Panc1 (cell line): Measurements from ENCODE around the gene C1orf115. TPM values are rescaled to one million over a fixed set of nuclear protein-coding genes. Genes with fewer than 3 reads are reported as not detected.

ENCODE experiments used
- ATAC-seq: fragments of 200-7000 bp; cut with Tn5 transposase; 2 replicates; pipeline ENCODE4 v1.9.1; 2020; ENCODE audit warnings: mild to moderate bottlenecking, moderate library complexity
- BruUV-seq: library from RNA; stranded (reverse); fragments of 400-500 nt; replicated peaks from 2 replicates; lab custom pipeline; 2021; lab: Mats Ljungman, UMichigan
- CTCF ChIA-PET: fragments of 300-600 bp; sonication (Branson Sonifier 250); formaldehyde crosslinking; loops from one replicate; lab custom pipeline; 2022; ENCODE audit warnings: antibody characterized with exemption; lab: Charles Lee
- POLR2A ChIA-PET: fragments of 300-600 bp; sonication (Branson Sonifier 250); formaldehyde crosslinking; loops from one replicate; lab custom pipeline; 2022; ENCODE audit warnings: antibody characterized with exemption; lab: Charles Lee
- DNase-seq: peaks from one replicate; pipeline ENCODE4 v3.0.0-alpha.2; 2010; ENCODE audit warnings: low read depth, low spot score
- H3K27ac ChIP-seq: 2 replicates; pipeline ENCODE4 v1.5.1; 2011; ENCODE audit warnings: mild to moderate bottlenecking, low read length, inconsistent platforms
- H3K27me3 ChIP-seq: fragments of 200-500 bp; sonication (Bioruptor generic); 2 replicates; pipeline ENCODE4 v1.6.0; 2014; ENCODE audit warnings: low read length, inconsistent platforms; ENCODE audit not compliant: control insufficient read depth, insufficient read depth
- H3K36me3 ChIP-seq: fragments of 200-500 bp; sonication (Bioruptor generic); 2 replicates; pipeline ENCODE4 v1.5.1; 2014; ENCODE audit warnings: inconsistent platforms, mild to moderate bottlenecking, low read length, moderate library complexity; ENCODE audit not compliant: control insufficient read depth, insufficient read depth
- H3K4me1 ChIP-seq: 2 replicates; pipeline ENCODE4 v1.5.1; 2011; ENCODE audit warnings: inconsistent platforms, mild to moderate bottlenecking, low read length, moderate library complexity; ENCODE audit not compliant: control insufficient read depth, insufficient read depth
- H3K4me3 ChIP-seq, 2 experiments: 2 replicates each; pipeline ENCODE4 v1.5.1; 2011 to 2012; ENCODE audit warnings: low read depth in 2 of 2, low read length in 2 of 2, mild to moderate bottlenecking in 2 of 2, inconsistent platforms in 1 of 2, moderate library complexity in 1 of 2
- H3K9me3 ChIP-seq: fragments of 200-500 bp; sonication (Bioruptor generic); 2 replicates; pipeline ENCODE4 v1.5.1; 2014; ENCODE audit warnings: low read depth, mild to moderate bottlenecking, inconsistent platforms, low read length, moderate library complexity; ENCODE audit not compliant: control insufficient read depth, insufficient read depth
- CTCF ChIP-seq: fragments of 450-650 bp; IDR thresholded peaks from 2 replicates; pipeline ENCODE4 v1.5.1; 2017; ENCODE audit warnings: mild to moderate bottlenecking
- POLR2AphosphoS5 ChIP-seq: IDR thresholded peaks from 2 replicates; pipeline ENCODE4 v1.6.1; 2012; ENCODE audit warnings: mild to moderate bottlenecking, low read depth, low read length, moderate library complexity
- REST ChIP-seq, 2 experiments: IDR thresholded peaks; 2 replicates each; pipeline ENCODE4 v1.6.1; 2011 to 2012; ENCODE audit warnings: low read depth in 2 of 2, control low read depth in 1 of 2, low read length in 1 of 2, mild to moderate bottlenecking in 1 of 2, moderate library complexity in 1 of 2; ENCODE audit not compliant: insufficient read depth in 1 of 2
- SIN3A ChIP-seq: IDR thresholded peaks from 2 replicates; pipeline ENCODE4 v1.6.1; 2012; ENCODE audit warnings: low read depth, mild to moderate bottlenecking, low read length, moderate library complexity, borderline replicate concordance; ENCODE audit not compliant: insufficient read depth
- TCF7L2 ChIP-seq: IDR thresholded peaks from 2 replicates; pipeline ENCODE4 v1.6.1; 2011; ENCODE audit warnings: mild to moderate bottlenecking, low read depth, low read length, inconsistent platforms
- in situ Hi-C: cut with HindIII; loops from 2 replicates; pipeline ENCODE4 v1.10.0; 2016; ENCODE audit warnings: low sequenced_read_pairs, low pct_unique_long_range_greater_than_20kb
- intact Hi-C: fragments of 100-400 bp; cut with micrococcal nuclease; formaldehyde crosslinking; loops from one replicate; pipeline ENCODE4 v1.10.0; 2022; ENCODE audit not compliant: unreplicated experiment
- total RNA-seq: library from RNA; stranded (reverse); gene quantifications from one replicate; pipeline ENCODE4 v1.2.1, GENCODE V29; 2021; ENCODE audit not compliant: unreplicated experiment

Gene C1orf115
- total RNA-seq, 1 experiment from 2014 or later: 3.9 TPM

DNA sequence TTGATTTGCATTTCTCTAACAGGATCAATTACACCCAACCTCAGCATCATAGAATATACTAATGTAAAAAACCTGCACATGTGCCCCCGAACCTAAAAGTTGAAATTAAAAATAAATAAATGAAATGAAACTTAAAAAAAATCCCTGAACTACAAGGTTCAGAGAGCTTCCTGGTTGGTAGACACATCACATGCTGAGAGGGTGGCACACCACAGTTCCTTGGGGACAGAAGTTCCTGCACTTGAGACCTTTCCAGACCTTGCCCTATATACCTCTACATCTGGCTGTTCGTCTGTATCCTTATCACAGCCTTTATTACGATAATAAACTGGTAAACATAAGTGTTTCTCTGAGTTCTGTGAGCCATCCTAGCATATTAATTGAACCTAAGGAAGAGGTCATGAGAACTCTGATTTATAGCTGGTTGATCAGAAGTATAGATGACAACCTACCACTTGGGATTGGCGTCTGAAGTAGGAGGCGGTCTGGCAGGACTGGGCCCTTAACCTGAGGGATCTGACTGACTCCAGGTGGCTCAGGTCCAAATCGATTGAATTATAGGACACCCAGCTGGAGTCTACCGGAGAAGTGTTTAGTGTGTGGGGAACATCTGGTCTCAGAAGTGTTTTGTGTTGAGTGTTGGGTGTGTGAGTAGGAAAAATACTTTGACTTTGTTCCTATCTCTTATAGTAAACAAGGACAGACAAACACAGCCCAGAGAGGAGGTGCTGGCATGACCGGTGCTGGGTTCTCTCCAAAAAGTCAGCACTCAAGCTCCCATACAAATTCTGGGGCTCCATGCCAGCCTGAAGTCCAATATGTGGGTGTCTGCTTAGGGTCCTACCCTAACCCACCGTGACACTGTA lies 19.0 kb downstream of the C1orf115 start:
- intact Hi-C loops: no loop called here
- BruUV-seq: no TSS peak
- CTCF ChIA-PET: interaction anchor here (1.3 kb wide), 1 partner anchor 24 kb away, joined by 8 read pairs; no protein-coding TSS in a partner anchor

DNA sequence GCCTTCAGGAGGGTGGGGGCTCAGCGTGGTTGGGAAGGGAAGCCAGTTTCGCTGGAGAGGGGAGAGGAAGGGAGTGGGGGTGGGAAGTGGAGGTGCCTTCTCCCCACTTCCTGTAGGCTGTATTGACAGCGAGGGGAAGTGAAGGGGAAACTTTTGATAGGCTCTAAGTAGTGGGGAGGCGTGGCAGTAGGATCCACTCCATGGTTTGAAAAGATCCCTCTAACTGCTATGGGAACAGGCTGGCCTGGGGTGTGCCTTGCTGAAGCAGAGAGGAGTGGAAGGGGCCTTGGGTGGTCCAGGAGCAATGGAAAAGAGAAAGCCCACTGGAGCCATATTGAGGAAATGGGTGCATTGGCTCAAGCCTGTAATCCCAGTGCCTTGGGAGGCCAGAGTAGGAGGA lies 20.2 kb downstream of the C1orf115 start:
- no peak for DNase-seq
- BruUV-seq: no TSS peak
- H3K27me3 ChIP-seq: no peaks in the 10 kb centered on the region
- intact Hi-C loops: no loop called here
- TF ChIP-seq SIN3A: no peak
- TF ChIP-seq POLR2AphosphoS5: no peak
- no peak for TF ChIP-seq TCF7L2
- TF ChIP-seq CTCF: no peak
- TF ChIP-seq REST (IDR thresholded peaks at IDR 0.05; ENCODE audit: insufficient read depth in 1 of 2, low read depth in 2 of 2, low read length in 1 of 2): no peak
- ChIA-PET CTCF (no interaction called here), POLR2A (no interaction called here)
- H3K4me1 ChIP-seq: no peaks in the 10 kb centered on the region
- no peak for ATAC-seq
- in situ Hi-C loops: no loop called here
- H3K27ac ChIP-seq: no peak overlapping the region
- H3K36me3 ChIP-seq: no peaks in the 10 kb centered on the region
- no peak overlapping the region for H3K4me3 ChIP-seq
- no peaks in the 10 kb centered on the region for H3K9me3 ChIP-seq

More for the DNA sequence above, 19.0 kb downstream of the C1orf115 start:
- TF ChIP-seq CTCF (no peak), REST (IDR thresholded peaks at IDR 0.05; ENCODE audit: insufficient read depth in 1 of 2, low read depth in 2 of 2, low read length in 1 of 2) (no peak), POLR2AphosphoS5 (no peak), SIN3A (no peak), TCF7L2 (no peak)
- Histone ChIP-seq H3K36me3 (no peaks in the 10 kb centered on the region), H3K27ac (no peak overlapping the region), H3K27me3 (no peaks in the 10 kb centered on the region), H3K4me1 (no peaks in the 10 kb centered on the region), H3K9me3 (no peaks in the 10 kb centered on the region), H3K4me3 (no peak overlapping the region)
- POLR2A ChIA-PET: no interaction called here
- no peak for DNase-seq
- ATAC-seq: no peak
- in situ Hi-C loops: no loop called here
